Measurements from ENCODE around the gene PROZ.

Gene PROZ

GRCh38 chr13:113171250-113172125 is 13.0 kb downstream of the PROZ start:
- TF ChIP-seq CTCF (IDR thresholded peaks at IDR 0.05; ENCODE audit: low read length), result no peak
- TF ChIP-seq EZH2 (optimal IDR thresholded peaks at IDR 0.05; ENCODE audit: low read depth, low read length), result no peak
- no peak for TF ChIP-seq EZH2phosphoT487 (IDR thresholded peaks at IDR 0.05; ENCODE audit: low read length)
- H3K79me2 ChIP-seq (ENCODE audit: low read length), result no peaks in the 10 kb centered on the region
- H3K4me2 ChIP-seq (ENCODE audit: low read depth, low read length), result no peak overlapping the region
- no peaks in the 10 kb centered on the region for H4K20me1 ChIP-seq (ENCODE audit: insufficient read depth, low read length)
- no peaks in the 10 kb centered on the region for H3K27me3 ChIP-seq (replicated peaks; ENCODE audit: insufficient read depth, low read length)
- H3K9me2 ChIP-seq (replicated peaks; ENCODE audit: insufficient read depth, low read length), result no peaks in the 10 kb centered on the region
- no peak for DNase-seq
- H3K4me3 ChIP-seq (ENCODE audit: low read length), result no peak overlapping the region
- H2AFZ ChIP-seq (ENCODE audit: low read length), result no peak overlapping the region
- no peaks in the 10 kb centered on the region for H3K4me1 ChIP-seq (ENCODE audit: low read length)
- 0 out of 2 replicates have a peak, but pooled peaks cover 3% of the 10 kb centered on the region for H3K36me3 ChIP-seq (replicated peaks; ENCODE audit: insufficient read depth, low read length)
- H3F3A ChIP-seq (ENCODE audit: insufficient read depth, low read length), result no peaks in the 10 kb centered on the region
- no peak overlapping the region for H3K27ac ChIP-seq (ENCODE audit: low read length)
- H3K9me3 ChIP-seq (replicated peaks; ENCODE audit: insufficient read depth, low read length), result no peaks in the 10 kb centered on the region
- no peak overlapping the region for H3K9ac ChIP-seq (ENCODE audit: low read length)

DNA sequence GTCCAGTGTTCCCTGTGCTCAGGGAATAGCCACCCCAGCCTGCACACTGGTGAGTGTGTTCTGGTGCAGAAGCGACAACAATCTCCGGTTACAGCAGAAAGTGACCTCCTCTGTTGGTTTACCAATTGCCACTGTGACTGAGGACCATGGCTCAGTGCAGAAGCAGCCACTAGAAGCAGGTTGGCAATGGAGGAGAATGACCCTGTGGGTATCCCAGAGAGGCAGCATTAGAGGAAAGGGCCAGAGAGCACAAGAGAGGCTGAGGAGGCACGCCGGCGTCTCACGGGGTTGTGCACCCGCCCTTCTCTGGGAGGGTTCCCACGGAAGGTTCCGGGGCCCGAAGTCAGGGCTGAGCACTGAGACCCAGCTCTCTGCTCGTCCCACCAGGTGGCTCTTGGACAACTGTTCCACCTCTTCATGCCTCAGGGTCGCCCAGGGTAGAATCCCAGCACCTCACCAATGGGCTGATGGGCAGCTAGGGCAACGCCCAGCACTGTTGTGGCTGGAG is 14.0 kb downstream of the PROZ start:
- no peaks in the 10 kb centered on the region for H3K79me2 ChIP-seq (ENCODE audit: low read length)
- no peak overlapping the region for H3K4me3 ChIP-seq (ENCODE audit: low read length)
- TF ChIP-seq CTCF (IDR thresholded peaks at IDR 0.05; ENCODE audit: low read length) (no peak), EZH2phosphoT487 (IDR thresholded peaks at IDR 0.05; ENCODE audit: low read length) (no peak), EZH2 (optimal IDR thresholded peaks at IDR 0.05; ENCODE audit: low read depth, low read length) (no peak)
- H3K4me1 ChIP-seq (ENCODE audit: low read length), result no peaks in the 10 kb centered on the region
- no peaks in the 10 kb centered on the region for H3K9me3 ChIP-seq (replicated peaks; ENCODE audit: insufficient read depth, low read length)
- H3F3A ChIP-seq (ENCODE audit: insufficient read depth, low read length), result no peaks in the 10 kb centered on the region
- H3K27ac ChIP-seq (ENCODE audit: low read length), result no peak overlapping the region
- no peak overlapping the region for H3K9ac ChIP-seq (ENCODE audit: low read length)
- H3K36me3 ChIP-seq (replicated peaks; ENCODE audit: insufficient read depth, low read length), result 0 out of 2 replicates have a peak, but pooled peaks cover 3% of the 10 kb centered on the region
- H4K20me1 ChIP-seq (ENCODE audit: insufficient read depth, low read length), result no peaks in the 10 kb centered on the region
- no peak overlapping the region for H2AFZ ChIP-seq (ENCODE audit: low read length)
- H3K4me2 ChIP-seq (ENCODE audit: low read depth, low read length), result no peak overlapping the region
- H3K9me2 ChIP-seq (replicated peaks; ENCODE audit: insufficient read depth, low read length), result no peaks in the 10 kb centered on the region
- no peak for DNase-seq
- no peaks in the 10 kb centered on the region for H3K27me3 ChIP-seq (replicated peaks; ENCODE audit: insufficient read depth, low read length)

GRCh38 chr13:113176280-113176679 is 17.8 kb downstream of the PROZ start:
- no peak overlapping the region for H3K4me3 ChIP-seq (ENCODE audit: low read length)
- no peaks in the 10 kb centered on the region for H3K79me2 ChIP-seq (ENCODE audit: low read length)
- no peak overlapping the region for H3K4me2 ChIP-seq (ENCODE audit: low read depth, low read length)
- no peaks in the 10 kb centered on the region for H3F3A ChIP-seq (ENCODE audit: insufficient read depth, low read length)
- no peaks in the 10 kb centered on the region for H3K27me3 ChIP-seq (replicated peaks; ENCODE audit: insufficient read depth, low read length)
- no peaks in the 10 kb centered on the region for H3K4me1 ChIP-seq (ENCODE audit: low read length)
- H3K27ac ChIP-seq (ENCODE audit: low read length), result no peak overlapping the region
- no peak overlapping the region for H3K9ac ChIP-seq (ENCODE audit: low read length)
- no peaks in the 10 kb centered on the region for H3K9me2 ChIP-seq (replicated peaks; ENCODE audit: insufficient read depth, low read length)
- no peaks in the 10 kb centered on the region for H4K20me1 ChIP-seq (ENCODE audit: insufficient read depth, low read length)
- TF ChIP-seq EZH2phosphoT487 (IDR thresholded peaks at IDR 0.05; ENCODE audit: low read length) (no peak), EZH2 (optimal IDR thresholded peaks at IDR 0.05; ENCODE audit: low read depth, low read length) (no peak), CTCF (IDR thresholded peaks at IDR 0.05; ENCODE audit: low read length) (no peak)
- H3K36me3 ChIP-seq (replicated peaks; ENCODE audit: insufficient read depth, low read length), result peaks cover 3% of the 10 kb centered on the region; the same call in 1 of the 2 replicates
- no peak overlapping the region for H2AFZ ChIP-seq (ENCODE audit: low read length)
- no peak for DNase-seq
- H3K9me3 ChIP-seq (replicated peaks; ENCODE audit: insufficient read depth, low read length), result no peaks in the 10 kb centered on the region

Measured in MM.1S (cell line).